ENCODE data around the gene CELF1. TPM values are rescaled to one million over a fixed set of nuclear protein-coding genes. Genes with fewer than 3 reads are reported as not detected.

CELF1 gene
- total RNA-seq, 1 donor from 2014 or later = 173 TPM

DNA sequence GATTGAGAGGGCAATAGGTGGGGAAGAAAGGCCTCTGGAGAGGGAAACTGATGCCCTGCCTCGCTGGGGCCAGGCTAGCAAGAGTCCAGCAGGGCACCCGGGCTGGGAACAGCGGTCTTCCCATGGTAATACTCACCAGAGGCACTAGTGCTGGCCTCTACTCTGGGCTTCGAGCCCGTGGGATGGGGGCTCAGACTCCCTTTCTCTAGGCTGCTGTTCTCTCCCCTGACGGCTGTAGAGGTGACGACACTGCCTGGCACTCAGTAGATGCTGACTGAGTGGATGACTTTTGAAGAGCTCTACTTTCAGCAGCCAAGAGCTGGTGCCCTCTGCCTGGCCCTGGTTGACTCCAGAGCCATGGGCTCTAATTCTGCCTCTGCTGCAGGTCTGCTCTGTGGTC lies 42.1 kb upstream of the CELF1 start:
- peaks cover 32% of the 10 kb centered on the region for H3K4me1 Mint-ChIP-seq
- DNase-seq (ENCODE audit: low spot score) = no peak
- no peak overlapping the region for H3K4me3 ChIP-seq
- H3F3A ChIP-seq (ENCODE audit: low read depth) = peaks cover 37% of the 10 kb centered on the region
- peaks cover 13% of the 10 kb centered on the region for H3K27me3 Mint-ChIP-seq (ENCODE audit: insufficient read depth, low read depth)
- no peak for TF ChIP-seq EZH2phosphoT487 (IDR thresholded peaks at IDR 0.05)
- no peak for TF ChIP-seq EZH2 (IDR thresholded peaks at IDR 0.05)
- TF ChIP-seq, protein P1, sequence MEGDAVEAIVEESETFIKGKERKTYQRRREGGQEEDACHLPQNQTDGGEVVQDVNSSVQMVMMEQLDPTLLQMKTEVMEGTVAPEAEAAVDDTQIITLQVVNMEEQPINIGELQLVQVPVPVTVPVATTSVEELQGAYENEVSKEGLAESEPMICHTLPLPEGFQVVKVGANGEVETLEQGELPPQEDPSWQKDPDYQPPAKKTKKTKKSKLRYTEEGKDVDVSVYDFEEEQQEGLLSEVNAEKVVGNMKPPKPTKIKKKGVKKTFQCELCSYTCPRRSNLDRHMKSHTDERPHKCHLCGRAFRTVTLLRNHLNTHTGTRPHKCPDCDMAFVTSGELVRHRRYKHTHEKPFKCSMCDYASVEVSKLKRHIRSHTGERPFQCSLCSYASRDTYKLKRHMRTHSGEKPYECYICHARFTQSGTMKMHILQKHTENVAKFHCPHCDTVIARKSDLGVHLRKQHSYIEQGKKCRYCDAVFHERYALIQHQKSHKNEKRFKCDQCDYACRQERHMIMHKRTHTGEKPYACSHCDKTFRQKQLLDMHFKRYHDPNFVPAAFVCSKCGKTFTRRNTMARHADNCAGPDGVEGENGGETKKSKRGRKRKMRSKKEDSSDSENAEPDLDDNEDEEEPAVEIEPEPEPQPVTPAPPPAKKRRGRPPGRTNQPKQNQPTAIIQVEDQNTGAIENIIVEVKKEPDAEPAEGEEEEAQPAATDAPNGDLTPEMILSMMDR (IDR thresholded peaks at IDR 0.05) = no peak
- H3K27ac ChIP-seq = no peak overlapping the region
- H3K4me2 ChIP-seq = peak overlapping the region; percentile 99
- H3K27me3 ChIP-seq = peaks cover 39% of the 10 kb centered on the region
- H4K20me1 ChIP-seq (ENCODE audit: low read depth) = peaks cover 10% of the 10 kb centered on the region
- H3K9me3 ChIP-seq (ENCODE audit: low read depth) = no peaks in the 10 kb centered on the region
- no peaks in the 10 kb centered on the region for H3K9me3 Mint-ChIP-seq
- no peak overlapping the region for H2AFZ ChIP-seq (replicated peaks)
- H3K9ac ChIP-seq = no peak overlapping the region
- H3K4me1 ChIP-seq = peaks cover 26% of the 10 kb centered on the region
- H3K79me2 ChIP-seq (ENCODE audit: low read depth) = no peaks in the 10 kb centered on the region
- peak overlapping the region; percentile 82 for H3K4me3 Mint-ChIP-seq
- no peaks in the 10 kb centered on the region for H3K36me3 ChIP-seq
- H3K27ac Mint-ChIP-seq = no peak overlapping the region
- no peaks in the 10 kb centered on the region for H3K36me3 Mint-ChIP-seq

DNA sequence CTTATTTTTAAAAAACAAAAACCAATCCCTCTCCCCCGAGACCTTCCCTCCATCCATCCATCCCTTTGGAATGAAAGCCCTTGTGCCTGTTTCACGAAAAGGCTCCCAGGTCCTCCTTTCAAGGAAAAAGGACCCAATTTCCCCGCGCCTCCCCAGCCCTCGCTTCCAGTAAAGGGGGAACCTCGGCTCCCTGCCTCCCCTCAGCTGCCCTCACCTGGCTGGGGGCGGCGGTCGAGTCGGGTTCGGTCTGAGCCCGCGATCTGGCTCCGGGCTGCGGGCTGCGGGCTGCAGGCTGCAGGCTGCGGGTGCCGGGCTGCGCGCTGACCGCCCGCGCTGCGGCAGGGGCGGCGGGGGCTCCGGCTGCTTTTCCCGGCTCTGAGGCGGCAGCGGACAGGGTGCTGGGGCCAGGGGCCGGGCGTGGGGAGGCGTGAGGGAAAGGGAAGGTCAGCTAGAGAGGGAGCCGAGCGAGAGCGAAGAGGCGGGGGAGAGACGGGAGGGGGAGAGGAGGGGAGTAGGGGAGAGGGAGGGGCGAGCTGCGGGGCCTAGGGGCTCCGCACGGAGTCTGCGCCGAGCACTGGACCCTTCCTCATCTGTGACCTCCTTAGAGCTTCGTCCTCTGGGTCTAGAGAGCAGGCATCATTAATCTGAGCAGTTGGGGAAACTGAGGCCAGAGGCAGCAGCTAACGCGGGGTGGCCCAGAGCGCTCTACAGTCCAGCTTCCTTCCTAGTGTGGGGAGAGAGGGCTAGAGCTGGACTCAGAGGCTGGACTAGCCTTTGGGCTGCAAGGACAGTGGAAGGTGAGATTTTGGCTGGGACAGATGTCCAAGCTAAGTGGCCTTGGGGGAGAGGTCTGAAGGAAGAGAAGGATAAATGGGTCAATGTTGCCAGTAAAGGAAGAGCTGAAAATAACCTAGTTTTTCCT lies 41.3 kb upstream of the CELF1 start, which contains the start of gene C1QTNF4:
Gene C1QTNF4 (minus strand): TSS at position 478 of the 922 bp plus-strand sequence. CDS start 3,601 bp downstream, outside the sequence.
- Histone ChIP-seq H3K9ac (peak within 1 kb of the TSS; percentile 50), H2AFZ (replicated peaks) (peak within 1 kb of the TSS; percentile 98), H3K4me3 (peak within 1 kb of the TSS; percentile 93), H3K36me3 (no peaks in the 10 kb centered on the region), H3K4me1 (peaks cover 18% of the 10 kb centered on the region), H3F3A (ENCODE audit: low read depth) (peaks cover 28% of the 10 kb centered on the region), H3K27me3 (peaks cover 39% of the 10 kb centered on the region), H3K27ac (no peak within 1 kb of the TSS), H3K9me3 (ENCODE audit: low read depth) (no peaks in the 10 kb centered on the region), H3K4me2 (peak within 1 kb of the TSS; percentile 99), H3K79me2 (ENCODE audit: low read depth) (no peaks in the 10 kb centered on the region), H4K20me1 (ENCODE audit: low read depth) (peaks cover 2% of the 10 kb centered on the region)
- Mint-ChIP-seq H3K36me3 (no peaks in the 10 kb centered on the region), H3K27ac (no peak within 1 kb of the TSS), H3K4me3 (peak within 1 kb of the TSS; percentile 89), H3K9me3 (no peaks in the 10 kb centered on the region), H3K4me1 (peaks cover 26% of the 10 kb centered on the region), H3K27me3 (ENCODE audit: insufficient read depth, low read depth) (peaks cover 13% of the 10 kb centered on the region)
- TF ChIP-seq EZH2phosphoT487 (IDR thresholded peaks at IDR 0.05) = no peak
- TF ChIP-seq EZH2 (IDR thresholded peaks at IDR 0.05) = peak; percentile 59
- peak; percentile 78 for DNase-seq (ENCODE audit: low spot score)

DNA sequence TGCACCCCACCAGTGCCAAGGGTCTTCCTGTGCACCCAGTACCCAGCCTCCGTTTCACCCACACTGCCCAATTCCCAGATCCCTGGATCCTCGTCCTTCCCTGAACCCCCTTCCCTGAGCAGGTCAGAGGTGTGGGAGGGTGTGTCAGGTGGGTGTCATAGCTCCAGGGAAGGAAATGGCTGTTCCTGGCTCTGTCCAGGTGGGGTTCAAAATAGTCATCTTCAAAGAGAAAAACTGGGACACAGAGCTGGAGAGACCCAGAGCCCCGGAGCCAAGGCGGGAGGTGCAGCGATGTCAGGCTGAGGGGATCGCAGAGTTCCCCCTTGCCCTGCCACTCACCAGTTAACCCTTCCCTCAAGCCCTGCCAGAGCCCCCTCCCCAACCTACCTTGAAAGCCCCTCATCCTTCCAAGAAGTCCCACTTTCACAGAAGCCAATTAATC lies 40.6 kb upstream of the CELF1 start:
- peaks cover 13% of the 10 kb centered on the region for H3K27me3 Mint-ChIP-seq (ENCODE audit: insufficient read depth, low read depth)

More for the DNA sequence above, 40.6 kb upstream of the CELF1 start:
- peak overlapping the region; percentile 50 for H3K9ac ChIP-seq
- no peak overlapping the region for H3K27ac Mint-ChIP-seq
- H3K36me3 ChIP-seq = no peaks in the 10 kb centered on the region
- peaks cover 39% of the 10 kb centered on the region for H3K27me3 ChIP-seq
- peak; percentile 17 for DNase-seq (ENCODE audit: low spot score)
- H3K27ac ChIP-seq = no peak overlapping the region
- no peaks in the 10 kb centered on the region for H3K9me3 Mint-ChIP-seq
- no peaks in the 10 kb centered on the region for H3K9me3 ChIP-seq (ENCODE audit: low read depth)
- TF ChIP-seq, protein P1 (IDR thresholded peaks at IDR 0.05) = no peak
- peak; percentile 22 for TF ChIP-seq EZH2 (IDR thresholded peaks at IDR 0.05)
- peak overlapping the region; percentile 89 for H3K4me3 Mint-ChIP-seq
- H3F3A ChIP-seq (ENCODE audit: low read depth) = peaks cover 22% of the 10 kb centered on the region
- H3K79me2 ChIP-seq (ENCODE audit: low read depth) = no peaks in the 10 kb centered on the region
- H4K20me1 ChIP-seq (ENCODE audit: low read depth) = no peaks in the 10 kb centered on the region
- H3K4me2 ChIP-seq = peak overlapping the region; percentile 99
- H3K4me3 ChIP-seq = peak overlapping the region; percentile 93
- H3K4me1 Mint-ChIP-seq = peaks cover 27% of the 10 kb centered on the region
- H2AFZ ChIP-seq (replicated peaks) = peak overlapping the region; percentile 98
- H3K36me3 Mint-ChIP-seq = peaks cover 4% of the 10 kb centered on the region
- H3K4me1 ChIP-seq = peaks cover 11% of the 10 kb centered on the region

Data from neural progenitor cell (in vitro differentiated cells).